ENCODE results near the gene TXNDC12.

The TXNDC12 gene

GRCh38 chr1:51978099-51978498, 76.9 kb downstream of the TXNDC12 start:
- no peak overlapping the region for H3K4me3 ChIP-seq (ENCODE audit: low read length)
- TF ChIP-seq, protein P1, sequence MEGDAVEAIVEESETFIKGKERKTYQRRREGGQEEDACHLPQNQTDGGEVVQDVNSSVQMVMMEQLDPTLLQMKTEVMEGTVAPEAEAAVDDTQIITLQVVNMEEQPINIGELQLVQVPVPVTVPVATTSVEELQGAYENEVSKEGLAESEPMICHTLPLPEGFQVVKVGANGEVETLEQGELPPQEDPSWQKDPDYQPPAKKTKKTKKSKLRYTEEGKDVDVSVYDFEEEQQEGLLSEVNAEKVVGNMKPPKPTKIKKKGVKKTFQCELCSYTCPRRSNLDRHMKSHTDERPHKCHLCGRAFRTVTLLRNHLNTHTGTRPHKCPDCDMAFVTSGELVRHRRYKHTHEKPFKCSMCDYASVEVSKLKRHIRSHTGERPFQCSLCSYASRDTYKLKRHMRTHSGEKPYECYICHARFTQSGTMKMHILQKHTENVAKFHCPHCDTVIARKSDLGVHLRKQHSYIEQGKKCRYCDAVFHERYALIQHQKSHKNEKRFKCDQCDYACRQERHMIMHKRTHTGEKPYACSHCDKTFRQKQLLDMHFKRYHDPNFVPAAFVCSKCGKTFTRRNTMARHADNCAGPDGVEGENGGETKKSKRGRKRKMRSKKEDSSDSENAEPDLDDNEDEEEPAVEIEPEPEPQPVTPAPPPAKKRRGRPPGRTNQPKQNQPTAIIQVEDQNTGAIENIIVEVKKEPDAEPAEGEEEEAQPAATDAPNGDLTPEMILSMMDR (IDR thresholded peaks at IDR 0.05; ENCODE audit: insufficient read depth, low read depth, low read length, missing control alignments): no peak
- DNase-seq (ENCODE audit: low read depth): no peak

DNA sequence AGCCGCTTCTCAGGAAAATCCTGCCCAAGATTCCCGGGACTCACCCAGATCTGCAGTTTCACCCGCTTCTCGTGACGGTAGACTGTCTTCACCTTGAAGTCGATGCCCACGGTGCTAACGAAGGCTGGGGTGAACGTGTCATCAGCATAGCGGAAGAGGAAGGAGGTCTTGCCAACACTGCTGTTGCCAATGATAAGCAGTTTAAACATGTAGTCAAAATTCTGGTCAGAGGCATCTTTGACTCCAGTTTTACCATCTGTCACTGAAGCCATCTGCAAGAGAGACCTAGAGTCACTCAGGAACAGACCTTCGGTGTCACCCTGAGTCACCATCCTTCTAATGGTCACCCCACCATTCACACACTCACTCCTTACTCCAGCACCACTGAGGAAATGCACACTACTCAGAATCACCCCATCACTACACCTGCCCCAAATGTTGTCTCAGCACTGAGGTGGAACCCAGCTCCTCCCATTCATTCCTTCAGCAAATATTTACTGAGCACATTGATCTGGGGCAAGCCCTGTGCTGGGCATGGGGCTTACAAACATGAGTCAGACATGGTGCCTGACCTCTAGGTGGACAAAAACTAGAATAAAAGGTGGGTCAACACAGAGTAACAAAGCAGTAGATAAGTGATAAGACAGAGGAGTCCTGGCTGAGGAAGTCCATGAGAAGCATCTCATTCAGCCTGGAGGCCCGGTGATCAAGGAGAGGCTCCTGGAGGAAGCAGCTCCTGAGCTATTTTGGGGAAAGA, 78.0 kb downstream of the TXNDC12 start:
- no peak for DNase-seq (ENCODE audit: low read depth)
- TF ChIP-seq, protein P1 (IDR thresholded peaks at IDR 0.05; ENCODE audit: insufficient read depth, low read depth, low read length, missing control alignments): no peak
- no peak overlapping the region for H3K4me3 ChIP-seq (ENCODE audit: low read length)

DNA sequence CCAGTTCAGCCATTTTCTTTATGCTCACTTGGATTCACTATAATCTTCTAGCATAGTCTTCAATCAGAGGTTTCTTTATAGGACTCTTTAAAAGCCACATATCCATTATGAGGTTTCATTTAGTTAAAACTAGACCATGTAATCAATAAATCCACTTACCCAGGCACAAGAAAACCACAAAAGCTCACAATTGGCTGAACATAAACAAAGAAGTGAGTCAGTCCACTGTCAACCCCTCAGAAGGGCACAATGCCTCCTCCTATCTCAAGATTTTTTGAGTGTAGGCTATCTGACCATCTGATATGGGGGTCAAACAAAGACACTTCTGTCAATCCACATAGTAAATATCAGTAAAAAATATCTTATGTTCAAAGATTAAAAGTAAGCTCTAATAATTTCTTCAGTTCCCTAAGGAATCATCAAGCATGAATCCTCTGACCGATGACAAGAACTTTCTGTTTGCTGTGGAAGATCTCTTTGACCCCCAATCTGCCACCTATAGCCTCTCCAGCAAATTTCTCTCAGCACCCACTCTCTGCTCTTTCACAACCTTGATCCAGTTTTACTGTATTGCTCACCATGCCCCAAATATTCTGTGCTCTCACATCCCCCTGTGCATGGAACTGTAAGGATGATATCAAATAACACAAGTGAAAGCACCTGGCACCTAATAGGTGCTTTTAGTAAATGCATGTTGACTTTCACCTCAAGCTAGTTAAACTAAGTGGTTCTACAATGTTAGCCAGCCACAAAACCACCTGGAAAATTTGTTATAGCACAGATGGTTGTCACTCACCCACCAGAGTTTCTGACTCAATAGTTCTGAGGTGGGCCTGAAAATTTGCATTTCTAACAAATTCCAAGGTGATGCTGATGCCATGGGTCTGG, 81.2 kb downstream of the TXNDC12 start:
- TF ChIP-seq, protein P1 (IDR thresholded peaks at IDR 0.05; ENCODE audit: insufficient read depth, low read depth, low read length, missing control alignments): no peak
- DNase-seq (ENCODE audit: low read depth): no peak
- H3K4me3 ChIP-seq (ENCODE audit: low read length): no peak overlapping the region
